HCT116 (cell line): ENCODE measurements around the gene CNKSR3.

ENCODE experiments used
- CTCF ChIP-seq, 3 experiments: fragments of 200-600 bp in 1 of 3; sonication (generic) in 1 of 3; IDR thresholded peaks in 2 of 3; conservative IDR thresholded peaks in 1 of 3; 2 replicates each; pipeline ENCODE4 v1.5.1; 2012 to 2017; ENCODE audit warnings: low read depth in 2 of 3, low read length in 2 of 3, antibody characterized with exemption in 1 of 3, borderline replicate concordance in 1 of 3, control low read depth in 1 of 3, mild to moderate bottlenecking in 1 of 3, mixed read lengths in 1 of 3, mixed run types in 1 of 3, moderate library complexity in 1 of 3; ENCODE audit not compliant: insufficient read depth in 1 of 3
- ELF1 ChIP-seq: IDR thresholded peaks from 2 replicates; pipeline ENCODE4 v1.6.1; 2012; ENCODE audit warnings: low read depth, borderline replicate concordance
- EZH2phosphoT487 ChIP-seq: fragments of 200-600 bp; IDR thresholded peaks from 2 replicates; pipeline ENCODE4 v1.6.1; 2018; ENCODE audit warnings: antibody characterized with exemption, borderline replicate concordance
- MAX ChIP-seq: IDR thresholded peaks from 2 replicates; pipeline ENCODE4 v1.6.1; 2012
- POLR2A ChIP-seq: IDR thresholded peaks from 2 replicates; pipeline ENCODE4 v1.7.0; 2011; ENCODE audit warnings: borderline replicate concordance; ENCODE audit not compliant: insufficient read depth, insufficient read length; ENCODE audit errors: extremely low read depth
- POLR2AphosphoS5 ChIP-seq: IDR thresholded peaks from 2 replicates; pipeline ENCODE4 v1.6.1; 2011; ENCODE audit warnings: mild to moderate bottlenecking, low read depth, low read length, moderate library complexity
- RAD21 ChIP-seq: IDR thresholded peaks from 2 replicates; pipeline ENCODE4 v1.6.1; 2012; ENCODE audit warnings: low read depth, mild to moderate bottlenecking
- REST ChIP-seq: IDR thresholded peaks from 2 replicates; pipeline ENCODE4 v1.6.1; 2012; ENCODE audit warnings: low read depth
- SP1 ChIP-seq: IDR thresholded peaks from 2 replicates; pipeline ENCODE4 v1.6.1; 2012; ENCODE audit warnings: low read depth
- TCF7L2 ChIP-seq: IDR thresholded peaks from 2 replicates; pipeline ENCODE4 v1.7.0; 2011; ENCODE audit warnings: borderline replicate concordance, inconsistent platforms; ENCODE audit not compliant: insufficient read depth, insufficient read length; ENCODE audit errors: extremely low read depth
- YY1 ChIP-seq: IDR thresholded peaks from 2 replicates; pipeline ENCODE4 v1.6.1; 2011; ENCODE audit warnings: low read length, low read depth, moderate library complexity, mild to moderate bottlenecking; ENCODE audit not compliant: insufficient replicate concordance; ENCODE audit errors: extremely low read depth
- ZBTB33 ChIP-seq: IDR thresholded peaks from 2 replicates; pipeline ENCODE4 v1.6.1; 2011; ENCODE audit warnings: mild to moderate bottlenecking, low read length, moderate library complexity; ENCODE audit not compliant: insufficient replicate concordance; ENCODE audit errors: extremely low read depth

GRCh38 chr6:154447954-154448353, 62.5 kb downstream of the CNKSR3 start:
- no peak for TF ChIP-seq POLR2AphosphoS5
- no peak for TF ChIP-seq EZH2phosphoT487
- TF ChIP-seq CTCF (IDR thresholded peaks at IDR 0.05 in 2 of 3, conservative IDR thresholded peaks at IDR 0.05 in 1 of 3; ENCODE audit: borderline replicate concordance in 1 of 3, insufficient read depth in 1 of 3, low read depth in 2 of 3, low read length in 2 of 3), result no peak
- no peak for TF ChIP-seq ZBTB33
- TF ChIP-seq SP1, result no peak
- no peak for TF ChIP-seq YY1
- no peak for TF ChIP-seq POLR2A
- no peak for TF ChIP-seq MAX
- no peak for TF ChIP-seq TCF7L2
- TF ChIP-seq RAD21, result no peak
- TF ChIP-seq REST, result no peak
- TF ChIP-seq ELF1, result no peak
